HG02970 (cell line): Measurements from ENCODE around the gene MAB21L2.

Experiments used
- ATAC-seq: cut with Tn5 transposase; IDR thresholded peaks from one replicate; pipeline ENCODE4 v1.9.1; 2021; ENCODE audit warnings: mild to moderate bottlenecking, moderate library complexity, moderate number of reproducible peaks; ENCODE audit not compliant: unreplicated experiment, low FRiP score

Gene MAB21L2

DNA sequence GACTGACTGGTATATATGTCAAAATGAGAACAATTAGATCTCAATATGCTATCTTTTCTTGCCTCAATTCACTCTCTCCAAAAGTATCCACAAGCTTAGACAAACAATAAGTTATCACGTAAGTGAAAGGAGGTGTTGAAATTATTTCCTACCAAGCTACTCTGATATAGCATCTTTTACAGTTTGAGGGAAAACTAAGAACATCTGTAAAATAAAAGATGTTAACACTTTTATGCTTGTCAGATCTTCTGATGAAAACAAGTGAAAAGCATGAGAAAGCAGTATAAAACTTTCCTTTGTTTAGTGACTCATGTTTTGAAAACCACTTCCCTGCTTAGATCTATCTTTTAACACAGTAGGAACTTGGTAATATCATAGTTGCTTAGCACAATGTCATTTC lies 8.4 kb upstream of the MAB21L2 start:
- ATAC-seq = no peak

- no peak for ATAC-seq
These were observed 7.3 kb upstream of the MAB21L2 start for GRCh38 chr4:150574678-150575077.

- no peak for ATAC-seq
These were observed 4.2 kb upstream of the MAB21L2 start for GRCh38 chr4:150577796-150578195.

GRCh38 chr4:150578745-150579501 lies 3.0 kb upstream of the MAB21L2 start:
- no peak for ATAC-seq

DNA sequence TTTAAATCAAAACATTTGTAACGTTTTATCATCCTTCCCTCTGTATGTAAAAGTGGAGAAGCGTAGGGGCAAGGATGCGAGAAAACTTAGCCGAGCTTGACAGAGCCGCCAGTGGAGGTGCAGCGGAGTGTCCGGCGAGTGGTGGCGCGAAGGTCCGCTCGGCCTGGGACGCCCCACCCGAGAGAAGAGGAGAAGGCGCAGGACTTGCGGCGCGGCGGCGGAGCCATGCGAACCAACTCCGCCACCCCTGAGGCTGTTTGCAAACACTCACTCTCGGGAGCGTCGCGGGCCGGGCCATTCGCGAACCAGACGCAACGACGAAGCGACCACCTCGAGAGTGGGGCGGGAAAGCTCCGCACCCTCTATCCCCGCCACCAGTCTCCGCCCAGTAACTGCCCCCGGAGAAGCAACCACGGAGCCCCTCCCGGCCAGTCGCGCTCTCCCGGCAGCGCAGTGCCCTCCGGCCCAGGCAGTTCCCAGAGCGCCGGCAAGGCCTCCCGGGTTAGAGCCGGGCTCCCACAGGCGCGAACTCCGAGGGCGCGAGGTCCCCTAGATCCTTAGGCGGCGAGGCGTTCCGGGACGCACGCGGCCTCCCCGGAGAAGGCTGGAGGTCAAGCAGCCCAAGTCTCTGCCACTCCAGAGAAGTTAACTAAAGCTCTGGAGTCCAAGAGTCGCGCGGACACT lies 2.3 kb upstream of the MAB21L2 start:
- ATAC-seq = no peak

GRCh38 chr4:150580306-150580705 lies 1.6 kb upstream of the MAB21L2 start:
- no peak for ATAC-seq

DNA sequence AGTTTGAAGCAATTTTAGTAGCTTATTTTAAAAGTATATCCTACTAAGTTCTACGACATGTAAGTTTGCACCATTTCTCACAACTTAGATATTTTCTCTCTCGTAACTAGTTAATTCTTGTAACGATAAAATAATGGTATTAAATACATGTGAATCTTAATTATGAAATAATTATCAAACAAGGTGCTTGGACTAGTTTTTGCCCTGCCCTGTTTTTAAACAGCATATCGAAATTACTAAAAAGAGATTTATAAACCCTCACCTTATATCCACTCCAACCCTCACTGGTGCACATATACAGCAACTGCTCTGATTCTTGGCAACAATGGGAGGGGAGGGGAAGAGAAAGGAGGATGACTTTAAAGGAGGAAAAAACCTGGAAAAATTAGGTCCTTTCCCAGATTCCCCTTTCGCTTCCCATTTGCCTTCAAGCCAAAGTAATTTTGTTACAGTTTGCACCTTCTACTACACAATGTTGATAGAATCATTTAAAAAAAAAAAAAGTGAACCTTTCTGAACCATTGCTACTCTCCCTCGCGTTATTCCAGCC lies 820 bp upstream of the MAB21L2 start:
- ATAC-seq = no peak

- no peak for ATAC-seq
These were observed 305 bp upstream of the MAB21L2 start for GRCh38 chr4:150581641-150582051.

- ATAC-seq = no peak
These were observed 929 bp downstream of the MAB21L2 start for GRCh38 chr4:150582873-150583286.

DNA sequence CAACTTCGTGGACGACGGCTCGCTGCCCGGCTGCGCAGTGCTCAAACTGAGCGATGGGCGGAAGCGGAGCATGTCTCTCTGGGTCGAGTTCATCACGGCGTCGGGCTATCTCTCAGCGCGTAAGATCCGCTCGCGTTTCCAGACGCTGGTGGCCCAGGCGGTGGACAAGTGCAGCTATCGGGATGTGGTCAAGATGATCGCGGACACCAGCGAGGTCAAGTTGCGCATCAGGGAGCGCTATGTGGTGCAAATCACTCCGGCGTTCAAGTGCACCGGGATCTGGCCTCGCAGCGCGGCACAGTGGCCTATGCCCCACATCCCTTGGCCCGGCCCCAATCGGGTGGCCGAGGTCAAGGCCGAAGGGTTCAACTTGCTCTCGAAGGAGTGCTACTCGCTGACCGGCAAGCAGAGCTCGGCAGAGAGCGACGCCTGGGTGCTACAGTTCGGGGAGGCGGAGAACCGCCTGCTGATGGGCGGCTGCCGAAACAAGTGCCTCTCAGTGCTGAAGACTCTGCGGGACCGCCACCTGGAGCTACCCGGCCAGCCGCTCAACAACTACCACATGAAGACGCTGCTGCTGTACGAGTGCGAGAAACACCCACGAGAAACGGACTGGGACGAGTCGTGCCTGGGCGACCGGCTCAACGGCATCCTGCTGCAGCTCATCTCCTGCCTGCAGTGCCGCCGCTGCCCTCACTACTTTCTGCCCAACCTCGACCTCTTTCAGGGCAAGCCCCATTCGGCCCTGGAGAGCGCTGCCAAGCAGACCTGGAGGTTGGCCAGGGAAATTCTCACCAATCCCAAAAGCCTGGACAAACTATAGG lies 1.5 kb downstream of the MAB21L2 start:
- no peak for ATAC-seq

DNA sequence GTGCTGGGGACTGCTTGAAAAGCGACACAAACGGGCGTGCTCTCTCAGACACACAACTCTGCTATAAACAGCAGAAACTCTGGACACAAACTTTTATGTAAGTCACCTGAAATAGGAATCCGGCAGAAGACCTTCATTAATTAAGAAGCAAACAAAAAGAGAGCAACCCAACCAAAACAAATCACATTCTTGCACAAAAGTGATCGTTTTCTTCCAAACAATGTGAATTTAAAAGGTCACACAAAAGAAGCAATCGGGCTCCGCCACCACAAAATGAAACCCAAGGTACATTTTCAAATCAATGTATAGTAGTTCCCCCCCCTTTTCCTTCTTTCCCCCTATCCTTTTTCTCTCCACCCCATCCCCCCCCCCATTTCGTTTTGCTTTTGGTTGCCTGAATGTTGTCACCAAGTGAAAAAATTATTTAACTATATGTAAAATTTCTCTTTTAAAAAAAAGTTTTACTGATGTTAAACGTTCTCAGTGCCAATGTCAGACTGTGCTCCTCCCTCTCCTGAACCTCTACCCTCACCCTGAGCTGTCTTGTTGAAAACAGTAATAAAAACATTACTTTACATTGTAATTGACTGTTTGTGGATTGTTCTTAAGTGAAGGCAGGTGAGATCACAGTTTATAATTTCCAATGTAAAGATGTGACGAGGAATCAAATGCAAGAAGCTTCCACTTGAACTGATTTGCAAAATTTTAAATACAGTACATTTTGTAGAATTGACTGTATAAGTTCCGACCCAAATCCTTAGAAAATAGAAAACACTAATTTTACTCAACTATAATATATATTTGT lies 2.4 kb downstream of the MAB21L2 start:
- ATAC-seq = no peak

DNA sequence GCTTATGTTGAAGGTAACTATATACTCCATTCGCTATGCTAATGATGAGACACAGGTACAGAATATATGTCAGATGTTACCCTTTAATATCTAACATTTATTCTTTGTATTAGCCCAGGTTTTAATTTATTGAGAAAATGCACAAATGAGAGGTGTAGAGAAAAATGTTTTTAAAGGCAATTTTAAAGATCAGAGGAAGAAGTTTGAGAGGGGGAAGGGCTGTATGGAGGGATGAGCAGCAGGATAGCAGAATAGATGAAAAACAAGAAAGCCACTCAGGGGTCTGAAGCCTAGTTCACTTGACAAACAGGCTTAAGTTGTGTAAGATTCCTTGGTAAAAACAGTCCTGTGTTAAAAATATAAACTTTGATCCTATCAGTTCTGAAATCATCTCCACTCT lies 3.7 kb downstream of the MAB21L2 start:
- ATAC-seq = no peak

DNA sequence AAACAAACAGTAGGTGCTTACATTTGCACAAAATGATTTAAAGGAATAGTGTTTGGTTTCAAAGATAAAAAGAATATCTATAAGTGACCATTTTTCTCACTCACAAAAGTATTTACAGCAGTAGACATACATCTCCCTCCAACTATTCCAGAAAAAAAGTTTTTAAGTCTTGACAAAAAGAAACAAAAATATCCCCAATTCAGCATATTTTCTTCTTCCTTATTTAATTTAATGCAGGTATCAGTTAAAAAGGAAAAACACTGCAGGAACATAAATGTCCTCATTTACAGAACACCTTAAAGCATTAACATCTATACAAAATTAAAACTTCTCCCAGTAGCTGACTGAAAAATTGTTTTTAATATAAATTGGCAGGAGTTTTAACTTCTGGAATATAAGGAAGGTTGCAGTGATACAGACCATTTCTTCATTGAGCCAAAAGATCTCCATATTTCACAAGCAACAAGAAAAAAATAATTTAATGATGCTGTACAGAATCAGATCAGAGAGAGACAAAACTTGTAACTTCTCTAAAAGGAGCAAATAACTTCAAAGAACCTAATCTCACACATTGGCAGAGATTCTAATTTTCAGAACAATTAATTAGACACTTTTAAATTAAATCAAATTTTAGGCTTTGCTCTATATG lies 4.3 kb downstream of the MAB21L2 start:
- no peak for ATAC-seq

DNA sequence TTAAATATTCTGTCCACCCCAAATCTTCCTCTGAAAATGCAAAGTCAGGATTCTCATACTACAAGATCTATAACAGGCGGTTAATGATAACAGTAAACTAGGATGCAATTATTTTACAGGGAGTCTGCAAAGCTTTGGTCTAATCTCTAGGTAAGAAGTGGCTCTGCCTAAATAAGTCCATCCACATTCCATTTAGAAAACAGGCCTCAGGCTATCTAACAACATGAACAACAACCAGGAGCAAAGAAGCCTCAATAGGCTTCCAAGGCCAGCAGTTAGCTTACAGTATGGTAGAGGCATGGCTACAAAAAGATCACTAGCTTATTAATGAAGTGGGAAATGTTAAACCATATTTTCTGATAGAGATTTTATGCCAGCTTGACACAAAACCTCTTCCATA lies 6.4 kb downstream of the MAB21L2 start:
- no peak for ATAC-seq

DNA sequence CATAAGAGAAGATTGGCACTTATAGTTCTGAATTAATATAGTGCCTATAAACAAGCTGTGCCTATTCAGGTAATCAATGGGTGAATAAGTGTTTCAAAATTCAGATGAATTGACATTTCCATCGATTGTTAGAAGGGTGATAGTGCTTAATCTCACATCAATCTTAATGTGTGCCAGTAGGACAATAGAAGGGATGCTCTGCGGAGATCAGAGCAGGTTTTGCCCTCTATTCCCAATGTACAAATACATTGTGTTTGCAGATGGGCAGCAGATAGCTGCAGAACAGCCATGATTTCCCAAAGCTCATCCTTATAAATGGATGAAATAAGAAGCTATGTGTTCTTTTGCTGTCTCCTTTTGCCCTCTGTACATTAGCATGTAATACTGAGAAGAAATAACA lies 7.2 kb downstream of the MAB21L2 start:
- ATAC-seq = no peak

- no peak for ATAC-seq
These were observed 8.7 kb downstream of the MAB21L2 start for GRCh38 chr4:150590631-150591030.

GRCh38 chr4:150591406-150591805 lies 9.5 kb downstream of the MAB21L2 start:
- no peak for ATAC-seq

DNA sequence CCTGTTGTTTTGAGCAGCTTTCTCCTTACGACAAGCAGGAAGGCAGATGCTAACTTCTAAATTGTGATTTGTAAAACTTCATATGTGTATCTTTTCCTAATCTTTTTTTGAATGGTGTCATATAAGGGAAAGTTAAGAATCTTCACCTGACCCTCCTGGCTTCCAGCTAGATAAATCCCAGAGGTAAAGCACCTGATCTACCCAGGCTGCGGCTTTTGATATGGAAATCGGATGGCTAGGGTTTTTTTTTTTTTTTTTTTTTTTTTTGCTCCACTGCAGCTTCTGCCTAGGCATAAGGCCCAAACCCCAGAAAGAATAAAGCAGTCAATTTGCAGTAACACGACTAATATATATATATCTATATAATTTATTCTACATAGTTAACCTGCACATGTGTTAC lies 10.0 kb downstream of the MAB21L2 start:
- ATAC-seq = no peak

GRCh38 chr4:150593996-150594395 lies 12.0 kb downstream of the MAB21L2 start:
- no peak for ATAC-seq

DNA sequence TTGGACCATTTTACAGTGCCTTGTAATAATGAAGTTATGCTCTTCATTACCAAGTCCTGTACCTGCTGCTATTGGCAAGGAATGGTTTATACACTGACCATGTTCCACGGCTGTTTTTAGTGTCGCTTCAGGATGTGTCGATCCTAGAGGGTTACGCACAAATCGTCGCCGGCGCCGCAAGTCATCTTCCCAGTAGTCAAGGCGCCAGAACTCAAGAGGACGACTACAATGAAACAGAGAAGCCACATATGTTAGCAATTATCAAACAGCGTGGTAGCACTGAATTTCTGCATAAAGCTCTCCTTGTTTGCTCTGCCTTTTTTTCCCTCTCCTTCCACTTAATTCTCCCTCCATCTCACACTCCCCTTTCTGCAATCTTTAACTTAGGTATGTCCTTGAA lies 17.0 kb downstream of the MAB21L2 start:
- no peak for ATAC-seq
